ENCODE data around the gene TRAM2.
A peak's percentile ranks its signal among the peaks of the same experiment; 100 is the strongest.

TRAM2 gene

GRCh38 chr6:52523378-52524142, 53.3 kb downstream of the TRAM2 start:
- DNase-seq = no peak

GRCh38 chr6:52522655-52523054, 54.2 kb downstream of the TRAM2 start:
- DNase-seq = no peak

- no peak for DNase-seq
Observed at GRCh38 chr6:52522151-52522626, 54.7 kb downstream of the TRAM2 start.

GRCh38 chr6:52519618-52520017, 57.2 kb downstream of the TRAM2 start:
- DNase-seq = no peak

GRCh38 chr6:52518279-52518945, 58.4 kb downstream of the TRAM2 start:
- DNase-seq = no peak

- no peak for DNase-seq
Observed at GRCh38 chr6:52517502-52518278, 59.2 kb downstream of the TRAM2 start.

GRCh38 chr6:52516943-52517342, 59.9 kb downstream of the TRAM2 start:
- no peak for DNase-seq

- no peak for DNase-seq
Observed at GRCh38 chr6:52516269-52516668, 60.6 kb downstream of the TRAM2 start.

- no peak for DNase-seq
Observed at GRCh38 chr6:52515219-52515960, 61.5 kb downstream of the TRAM2 start.

GRCh38 chr6:52514514-52514913, 62.3 kb downstream of the TRAM2 start:
- peak; percentile 57 for DNase-seq

GRCh38 chr6:52513896-52514295, 63.0 kb downstream of the TRAM2 start:
- DNase-seq = no peak

GRCh38 chr6:52513464-52513863, 63.4 kb downstream of the TRAM2 start:
- DNase-seq = no peak

- no peak for DNase-seq
Observed at GRCh38 chr6:52512199-52512598, 64.7 kb downstream of the TRAM2 start.

- no peak for DNase-seq
Observed at GRCh38 chr6:52511572-52512151, 65.2 kb downstream of the TRAM2 start.

- no peak for DNase-seq
Observed at GRCh38 chr6:52511163-52511562, 65.7 kb downstream of the TRAM2 start.

GRCh38 chr6:52510213-52510562, 66.7 kb downstream of the TRAM2 start:
- no peak for DNase-seq

GRCh38 chr6:52509281-52510212, 67.3 kb downstream of the TRAM2 start:
- DNase-seq = no peak

- DNase-seq = no peak
Observed at GRCh38 chr6:52508261-52508739, 68.6 kb downstream of the TRAM2 start.

GRCh38 chr6:52507557-52508260, 69.2 kb downstream of the TRAM2 start:
- no peak for DNase-seq

- DNase-seq = no peak
Observed at GRCh38 chr6:52506476-52506875, 70.4 kb downstream of the TRAM2 start.
